ENCODE data around the gene CELF2. TPM values are rescaled to one million over a fixed set of nuclear protein-coding genes. Genes with fewer than 3 reads are reported as not detected.

Gene CELF2
- total RNA-seq, 2 donors from 2014 or later, result 63.2 to 69.4 TPM

DNA sequence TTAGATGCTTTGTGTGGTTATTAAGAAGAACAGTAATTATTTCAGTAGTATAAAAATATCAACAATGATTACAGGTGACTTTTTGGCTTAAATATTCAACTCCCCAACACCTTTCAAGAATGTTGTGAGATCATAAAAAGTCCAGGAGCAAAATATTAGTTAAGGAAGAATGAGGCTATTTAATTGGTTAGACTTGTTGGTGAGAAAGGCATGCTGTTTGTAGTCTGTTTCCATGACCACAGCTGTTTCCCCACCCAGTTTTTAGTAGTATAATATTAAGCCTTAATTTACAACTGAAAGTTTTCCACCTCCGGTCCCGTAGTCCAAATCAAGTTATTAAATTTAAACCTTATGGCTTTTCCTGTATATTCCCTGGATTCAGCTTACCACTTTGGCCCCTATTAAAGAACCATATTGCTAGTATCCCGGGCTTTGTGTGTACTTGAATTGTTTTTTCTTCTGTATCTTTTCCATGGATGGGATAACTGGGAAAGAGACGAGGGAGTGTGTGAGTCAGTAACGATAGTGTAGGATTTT lies 133.3 kb downstream of the CELF2 start:
- Histone ChIP-seq H3K4me3 (no peak overlapping the region), H3K4me1 (peaks cover 0 to 82% of the 10 kb centered on the region in 2 donors), H3K9me3 (no peaks in the 10 kb centered on the region), H3K27ac (peak overlapping the region; percentile 11 to 28), H3K36me3 (no peaks in the 10 kb centered on the region), H3K27me3 (no peaks in the 10 kb centered on the region)
- TF ChIP-seq, protein P1, sequence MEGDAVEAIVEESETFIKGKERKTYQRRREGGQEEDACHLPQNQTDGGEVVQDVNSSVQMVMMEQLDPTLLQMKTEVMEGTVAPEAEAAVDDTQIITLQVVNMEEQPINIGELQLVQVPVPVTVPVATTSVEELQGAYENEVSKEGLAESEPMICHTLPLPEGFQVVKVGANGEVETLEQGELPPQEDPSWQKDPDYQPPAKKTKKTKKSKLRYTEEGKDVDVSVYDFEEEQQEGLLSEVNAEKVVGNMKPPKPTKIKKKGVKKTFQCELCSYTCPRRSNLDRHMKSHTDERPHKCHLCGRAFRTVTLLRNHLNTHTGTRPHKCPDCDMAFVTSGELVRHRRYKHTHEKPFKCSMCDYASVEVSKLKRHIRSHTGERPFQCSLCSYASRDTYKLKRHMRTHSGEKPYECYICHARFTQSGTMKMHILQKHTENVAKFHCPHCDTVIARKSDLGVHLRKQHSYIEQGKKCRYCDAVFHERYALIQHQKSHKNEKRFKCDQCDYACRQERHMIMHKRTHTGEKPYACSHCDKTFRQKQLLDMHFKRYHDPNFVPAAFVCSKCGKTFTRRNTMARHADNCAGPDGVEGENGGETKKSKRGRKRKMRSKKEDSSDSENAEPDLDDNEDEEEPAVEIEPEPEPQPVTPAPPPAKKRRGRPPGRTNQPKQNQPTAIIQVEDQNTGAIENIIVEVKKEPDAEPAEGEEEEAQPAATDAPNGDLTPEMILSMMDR (IDR thresholded peaks at IDR 0.05), result no peak
- DNase-seq (ENCODE audit: low spot score), result no peak

DNA sequence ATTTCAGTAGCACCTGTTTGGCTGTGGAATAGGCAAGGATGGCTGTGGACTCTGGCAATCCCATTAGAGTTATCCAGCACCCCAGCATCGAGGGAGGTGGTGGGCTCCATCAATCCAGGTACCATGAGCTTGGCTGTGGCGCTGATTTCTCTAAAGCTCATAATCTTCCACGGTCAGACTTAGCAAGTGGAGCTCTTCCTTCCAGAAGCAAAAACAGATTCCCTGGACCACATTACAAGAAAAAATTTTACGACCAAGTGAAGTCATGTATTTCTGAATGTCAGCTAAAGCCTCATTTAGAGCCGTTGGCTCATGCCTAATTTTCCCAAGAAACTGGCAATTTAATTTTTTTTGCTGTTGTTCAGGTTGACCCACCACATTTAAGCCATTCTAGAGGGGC lies 135.1 kb downstream of the CELF2 start:
- TF ChIP-seq, protein P1 (IDR thresholded peaks at IDR 0.05), result no peak
- Histone ChIP-seq H3K9me3 (no peaks in the 10 kb centered on the region), H3K27me3 (no peaks in the 10 kb centered on the region), H3K4me3 (no peak overlapping the region), H3K36me3 (no peaks in the 10 kb centered on the region), H3K27ac (no peak overlapping the region), H3K4me1 (peaks cover 0 to 76% of the 10 kb centered on the region in 2 donors)
- no peak for DNase-seq (ENCODE audit: low spot score)

DNA sequence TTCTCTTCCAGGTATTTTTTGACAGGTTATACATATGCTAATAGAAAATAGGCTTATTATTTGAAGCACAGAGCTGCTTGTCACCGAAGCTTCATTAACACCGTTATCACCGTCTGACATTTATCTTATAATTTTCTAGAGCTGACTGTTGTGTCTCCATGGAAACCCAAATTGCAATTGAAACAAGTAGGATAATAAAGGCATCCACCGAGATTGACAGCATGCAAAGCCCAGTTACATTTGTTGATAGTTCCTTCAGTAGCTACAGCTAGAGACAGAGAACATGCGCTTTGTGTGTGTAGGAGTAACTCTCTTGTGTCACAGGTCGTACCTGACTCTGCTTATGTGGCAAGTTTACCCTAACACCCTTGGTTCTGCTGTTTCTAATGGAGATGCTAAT lies 135.6 kb downstream of the CELF2 start:
- Histone ChIP-seq H3K36me3 (no peaks in the 10 kb centered on the region), H3K4me3 (no peak overlapping the region), H3K27me3 (no peaks in the 10 kb centered on the region), H3K27ac (no peak overlapping the region), H3K9me3 (no peaks in the 10 kb centered on the region), H3K4me1 (peaks cover 0 to 76% of the 10 kb centered on the region in 2 donors)
- DNase-seq (ENCODE audit: low spot score), result no peak
- TF ChIP-seq, protein P1 (IDR thresholded peaks at IDR 0.05), result no peak

DNA sequence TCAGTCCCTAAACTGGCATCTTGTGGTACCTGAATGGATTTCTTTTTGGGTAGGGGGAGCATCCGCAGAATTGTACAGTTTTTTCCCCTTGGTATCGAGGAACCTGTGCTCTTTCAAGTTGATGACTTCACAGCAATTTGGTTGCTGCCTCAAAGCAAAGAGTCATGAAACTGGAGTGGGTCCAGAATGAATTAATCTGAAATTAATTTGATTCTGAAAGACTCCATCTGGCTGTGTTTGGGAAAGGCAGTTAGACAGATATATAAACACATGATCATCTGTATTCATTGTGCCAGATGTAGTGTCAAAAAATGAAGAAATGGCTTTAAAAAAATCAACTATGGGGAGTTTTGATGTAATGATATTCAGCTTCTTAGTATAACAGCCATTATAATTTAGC lies 136.1 kb downstream of the CELF2 start:
- Histone ChIP-seq H3K4me3 (no peak overlapping the region), H3K27ac (no peak overlapping the region), H3K36me3 (no peaks in the 10 kb centered on the region), H3K27me3 (no peaks in the 10 kb centered on the region), H3K9me3 (no peaks in the 10 kb centered on the region), H3K4me1 (peaks cover 0 to 71% of the 10 kb centered on the region in 2 donors)
- TF ChIP-seq, protein P1 (IDR thresholded peaks at IDR 0.05), result no peak
- no peak for DNase-seq (ENCODE audit: low spot score)

DNA sequence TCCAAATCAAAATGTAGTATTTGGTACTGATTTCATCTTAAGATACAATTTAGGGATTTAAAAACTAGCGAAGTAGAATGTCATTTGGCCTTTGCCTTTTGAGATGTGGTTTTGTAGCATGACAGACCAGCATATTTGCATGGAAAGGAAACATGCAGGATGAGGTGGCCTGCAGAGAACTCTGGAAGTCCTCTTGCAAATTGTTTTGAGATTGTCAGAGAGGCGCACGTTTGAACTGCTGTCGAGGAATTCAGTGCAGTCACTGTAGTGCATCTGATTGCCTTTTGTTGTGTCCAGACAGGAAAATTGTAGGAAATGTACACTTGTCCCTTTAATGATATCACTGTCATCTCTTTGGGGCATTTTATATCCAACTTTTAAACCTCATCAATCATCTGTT lies 136.7 kb downstream of the CELF2 start:
- TF ChIP-seq, protein P1 (IDR thresholded peaks at IDR 0.05), result no peak
- Histone ChIP-seq H3K27ac (no peak overlapping the region), H3K9me3 (no peaks in the 10 kb centered on the region), H3K4me3 (no peak overlapping the region), H3K27me3 (no peaks in the 10 kb centered on the region), H3K36me3 (no peaks in the 10 kb centered on the region), H3K4me1 (peaks cover 0 to 68% of the 10 kb centered on the region in 2 donors)
- DNase-seq (ENCODE audit: low spot score), result no peak

DNA sequence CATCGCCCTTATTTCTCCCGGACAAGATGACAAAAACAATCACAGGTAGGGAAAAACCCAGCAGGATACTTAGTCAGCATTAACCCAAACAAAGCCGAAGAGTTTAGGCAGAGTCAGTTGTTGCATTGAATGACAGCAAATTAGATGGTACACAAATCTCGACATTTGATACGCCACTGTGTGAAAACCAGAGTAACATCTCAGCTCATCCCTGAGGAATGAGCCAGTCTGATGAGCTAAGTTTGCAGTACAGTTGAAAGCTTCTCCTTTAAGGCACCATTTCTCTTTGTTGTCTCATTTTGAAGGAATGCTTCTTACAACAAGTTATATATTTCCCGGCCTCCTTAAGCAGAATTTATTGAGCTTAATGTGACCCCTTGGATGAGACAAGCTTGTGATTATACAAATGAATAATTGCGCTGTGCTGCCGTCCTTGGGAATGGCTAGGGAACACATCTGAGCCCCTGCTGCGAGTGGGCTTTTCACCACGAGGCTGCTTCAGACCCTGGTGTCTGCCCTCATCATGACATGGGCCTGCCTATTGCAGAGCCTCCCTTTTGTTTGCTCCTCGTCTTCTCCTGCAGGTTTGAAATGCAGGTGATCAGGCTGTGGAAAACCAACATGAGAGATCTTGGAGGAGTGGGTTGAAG lies 137.3 kb downstream of the CELF2 start:
- DNase-seq (ENCODE audit: low spot score), result no peak
- Histone ChIP-seq H3K4me3 (no peak overlapping the region), H3K9me3 (no peaks in the 10 kb centered on the region), H3K27me3 (no peaks in the 10 kb centered on the region), H3K36me3 (no peaks in the 10 kb centered on the region), H3K27ac (no peak overlapping the region), H3K4me1 (peaks cover 0 to 68% of the 10 kb centered on the region in 2 donors)
- TF ChIP-seq, protein P1 (IDR thresholded peaks at IDR 0.05), result no peak
